Measurements from ENCODE around the gene RIN3.

DNA sequence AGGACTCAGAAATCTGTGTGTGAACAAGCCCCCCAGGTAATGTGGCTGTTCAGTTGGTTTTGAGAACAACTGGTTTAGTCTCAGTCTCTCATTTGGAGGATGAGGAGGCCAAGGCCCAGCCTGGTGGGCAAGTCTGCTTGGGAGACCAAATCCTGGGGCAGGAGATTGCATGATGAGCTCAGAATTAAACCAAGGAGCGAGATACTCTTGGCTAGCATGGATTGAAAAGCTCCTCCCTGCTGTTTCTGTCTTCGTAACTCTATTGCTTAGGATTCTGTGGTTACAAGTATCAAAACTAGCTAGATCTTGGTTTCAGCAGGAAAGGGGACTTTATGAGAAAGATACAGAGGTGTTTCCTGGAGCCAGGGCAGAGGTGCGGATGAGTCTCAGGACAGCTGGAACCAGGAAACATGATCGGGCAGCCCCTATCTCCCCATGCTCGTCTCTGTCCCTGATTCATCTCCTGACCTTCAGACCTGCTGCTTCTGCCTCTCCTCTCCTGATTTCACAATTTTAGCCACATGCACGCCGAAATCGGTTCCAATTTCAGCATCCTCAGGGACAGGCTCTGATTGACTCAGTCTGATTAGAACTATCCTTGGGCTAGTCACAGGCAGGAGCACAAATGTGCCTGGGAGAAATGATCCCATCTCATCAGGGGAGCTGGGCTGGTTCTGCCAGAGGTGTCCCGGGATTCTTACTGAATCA, 40.2 kb upstream of the RIN3 start:
- TF ChIP-seq, protein P1, sequence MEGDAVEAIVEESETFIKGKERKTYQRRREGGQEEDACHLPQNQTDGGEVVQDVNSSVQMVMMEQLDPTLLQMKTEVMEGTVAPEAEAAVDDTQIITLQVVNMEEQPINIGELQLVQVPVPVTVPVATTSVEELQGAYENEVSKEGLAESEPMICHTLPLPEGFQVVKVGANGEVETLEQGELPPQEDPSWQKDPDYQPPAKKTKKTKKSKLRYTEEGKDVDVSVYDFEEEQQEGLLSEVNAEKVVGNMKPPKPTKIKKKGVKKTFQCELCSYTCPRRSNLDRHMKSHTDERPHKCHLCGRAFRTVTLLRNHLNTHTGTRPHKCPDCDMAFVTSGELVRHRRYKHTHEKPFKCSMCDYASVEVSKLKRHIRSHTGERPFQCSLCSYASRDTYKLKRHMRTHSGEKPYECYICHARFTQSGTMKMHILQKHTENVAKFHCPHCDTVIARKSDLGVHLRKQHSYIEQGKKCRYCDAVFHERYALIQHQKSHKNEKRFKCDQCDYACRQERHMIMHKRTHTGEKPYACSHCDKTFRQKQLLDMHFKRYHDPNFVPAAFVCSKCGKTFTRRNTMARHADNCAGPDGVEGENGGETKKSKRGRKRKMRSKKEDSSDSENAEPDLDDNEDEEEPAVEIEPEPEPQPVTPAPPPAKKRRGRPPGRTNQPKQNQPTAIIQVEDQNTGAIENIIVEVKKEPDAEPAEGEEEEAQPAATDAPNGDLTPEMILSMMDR (IDR thresholded peaks at IDR 0.05), result no peak
- no peak for TF ChIP-seq POLR2A (IDR thresholded peaks at IDR 0.05)
